ENCODE data around the gene PTPA.

DNA sequence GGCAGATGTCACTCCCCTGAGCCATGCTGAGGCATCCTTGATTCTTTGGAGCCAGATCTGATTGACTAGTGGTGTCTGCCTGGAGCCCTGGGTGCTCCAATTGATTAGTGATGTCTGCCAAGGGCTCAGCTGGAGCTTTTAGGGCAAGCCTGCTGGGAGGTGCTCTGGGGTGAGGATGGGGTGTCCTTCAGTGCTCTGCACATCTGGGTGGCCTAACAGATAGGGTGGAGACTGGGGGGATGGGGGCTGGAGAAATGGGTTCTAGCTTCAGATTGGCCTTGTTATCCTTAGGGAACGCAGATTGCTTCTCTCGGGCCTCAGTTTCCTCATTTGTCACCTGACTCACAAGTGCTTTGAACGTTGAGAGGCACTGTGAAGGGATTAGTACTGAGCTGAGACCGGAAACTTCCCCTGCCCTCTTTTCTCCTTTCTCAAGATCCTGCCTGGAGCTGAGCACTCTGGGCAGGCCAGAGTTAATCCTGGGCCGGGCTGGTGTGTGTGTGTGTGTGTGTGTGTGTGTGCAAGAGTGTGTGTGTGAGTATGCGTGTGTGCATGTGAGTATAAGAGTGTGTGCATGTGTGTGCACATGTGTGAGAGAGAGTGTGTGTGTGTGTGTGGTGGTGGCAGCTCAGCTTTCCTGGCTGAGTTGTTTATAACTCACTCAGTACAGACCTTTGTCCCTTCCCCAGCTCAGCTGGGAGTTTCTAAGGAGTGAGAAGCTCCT, 72.4 kb downstream of the PTPA start:
- TF ChIP-seq CTCF (IDR thresholded peaks at IDR 0.05; ENCODE audit: borderline replicate concordance, extremely low read depth, low read length, poor library complexity, severe bottlenecking) (no peak), EZH2 (IDR thresholded peaks at IDR 0.05; ENCODE audit: borderline replicate concordance, low read depth, low read length, severe bottlenecking) (no peak)

All from DND-41 (cell line).